Measurements from ENCODE around the gene ZNF774.
"Not testable (repeated sequence)": the region's sequence is repeated elsewhere in the genome, so short reads cannot be mapped to it uniquely, and the experiment has no call there.

ZNF774 gene

DNA sequence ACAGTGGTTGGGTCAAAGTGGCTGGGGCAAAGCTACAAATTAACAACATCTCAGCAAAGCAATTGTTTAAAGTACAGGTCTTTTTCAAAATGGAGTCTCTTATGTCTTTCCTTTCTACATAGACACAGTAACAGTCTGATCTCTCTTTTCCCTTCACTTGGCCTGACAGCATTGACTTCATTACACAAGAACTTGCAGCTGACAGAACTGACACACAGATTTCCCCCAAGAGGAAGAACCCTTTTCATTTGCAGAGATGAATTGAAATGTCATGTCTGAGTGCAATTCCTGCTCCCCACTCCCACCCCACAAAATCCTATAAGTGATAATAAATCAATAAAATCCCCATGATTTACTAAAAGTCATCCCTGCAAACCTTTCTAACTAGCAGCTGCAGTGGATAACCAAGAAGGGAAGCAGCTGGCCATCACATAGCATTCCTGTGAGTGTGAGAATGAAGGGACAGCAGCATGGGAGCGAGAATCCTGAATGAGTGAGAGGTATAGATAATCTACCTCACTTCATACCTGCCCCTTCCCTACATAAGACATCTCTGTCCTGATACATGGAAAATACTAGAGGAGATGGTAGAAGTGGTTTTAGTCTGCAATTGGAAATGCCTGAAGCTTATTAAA, 4.5 kb upstream of the ZNF774 start:
- DNase-seq (ENCODE audit: low read depth) = not testable (repeated sequence)

DNA sequence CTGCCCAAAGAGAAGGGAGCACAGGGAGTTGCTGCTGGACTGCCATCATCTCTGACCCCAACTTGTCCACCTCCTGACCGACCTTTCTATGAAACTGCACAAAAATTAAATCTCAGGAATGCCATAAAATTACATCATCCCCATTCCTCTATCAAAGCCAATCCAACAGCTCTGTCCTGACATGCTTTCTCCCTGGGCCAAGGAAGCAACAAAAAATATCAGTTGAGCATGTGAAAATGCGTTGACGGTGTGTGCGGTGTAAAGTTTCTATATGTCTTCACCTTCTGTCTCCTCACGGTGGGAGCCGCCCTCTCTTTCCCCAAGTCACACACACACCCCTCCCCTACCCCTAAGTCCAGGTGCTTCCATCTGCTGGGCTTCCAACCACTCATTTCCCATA, 3.6 kb upstream of the ZNF774 start:
- no peak for DNase-seq (ENCODE audit: low read depth)

DNA sequence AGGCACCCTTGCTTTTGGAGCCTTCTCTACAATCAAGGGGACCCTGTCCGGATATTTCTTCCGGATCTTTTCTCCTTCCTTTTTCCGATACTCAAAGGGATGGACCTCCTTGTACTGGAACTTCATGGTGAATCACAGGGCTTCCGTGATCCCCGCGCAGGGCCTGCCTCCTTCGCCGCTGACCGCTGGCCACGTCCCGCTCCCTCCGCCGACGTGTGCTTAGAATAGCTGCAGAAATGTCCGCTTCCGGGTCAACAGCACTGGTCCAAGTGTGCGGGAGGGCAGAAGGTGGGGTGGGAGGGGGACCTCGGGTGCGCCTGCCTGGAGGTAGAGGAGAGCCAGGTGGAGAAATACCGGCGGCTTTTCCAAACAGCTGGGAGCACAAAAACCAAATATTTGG, 3.0 kb upstream of the ZNF774 start:
- no peak for DNase-seq (ENCODE audit: low read depth)

- no peak for DNase-seq (ENCODE audit: low read depth)
These were observed 2.3 kb upstream of the ZNF774 start for GRCh38 chr15:90349821-90350220.

GRCh38 chr15:90351479-90352106, 491 bp upstream of the ZNF774 start:
- DNase-seq (ENCODE audit: low read depth) = no peak

DNA sequence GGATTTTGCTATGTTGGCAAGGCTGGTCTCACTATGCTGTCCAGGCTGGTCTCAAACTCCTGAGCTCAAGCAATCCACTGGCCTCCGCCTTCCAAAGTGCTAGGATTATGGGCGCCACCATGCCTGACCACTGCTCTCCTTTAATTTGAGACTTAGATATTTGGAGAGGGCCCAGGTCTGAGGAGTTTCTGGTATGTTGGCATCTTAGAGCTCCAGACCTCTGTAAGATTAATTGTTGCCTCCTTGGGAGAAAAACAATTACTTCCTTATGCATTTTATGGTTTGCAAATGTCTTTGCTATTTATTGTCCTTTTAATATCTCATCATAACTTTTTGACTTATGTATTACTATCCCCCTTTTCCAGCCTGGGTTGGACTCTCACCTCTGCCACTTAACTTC, 2.9 kb downstream of the ZNF774 start:
- DNase-seq (ENCODE audit: low read depth) = no peak

DNA sequence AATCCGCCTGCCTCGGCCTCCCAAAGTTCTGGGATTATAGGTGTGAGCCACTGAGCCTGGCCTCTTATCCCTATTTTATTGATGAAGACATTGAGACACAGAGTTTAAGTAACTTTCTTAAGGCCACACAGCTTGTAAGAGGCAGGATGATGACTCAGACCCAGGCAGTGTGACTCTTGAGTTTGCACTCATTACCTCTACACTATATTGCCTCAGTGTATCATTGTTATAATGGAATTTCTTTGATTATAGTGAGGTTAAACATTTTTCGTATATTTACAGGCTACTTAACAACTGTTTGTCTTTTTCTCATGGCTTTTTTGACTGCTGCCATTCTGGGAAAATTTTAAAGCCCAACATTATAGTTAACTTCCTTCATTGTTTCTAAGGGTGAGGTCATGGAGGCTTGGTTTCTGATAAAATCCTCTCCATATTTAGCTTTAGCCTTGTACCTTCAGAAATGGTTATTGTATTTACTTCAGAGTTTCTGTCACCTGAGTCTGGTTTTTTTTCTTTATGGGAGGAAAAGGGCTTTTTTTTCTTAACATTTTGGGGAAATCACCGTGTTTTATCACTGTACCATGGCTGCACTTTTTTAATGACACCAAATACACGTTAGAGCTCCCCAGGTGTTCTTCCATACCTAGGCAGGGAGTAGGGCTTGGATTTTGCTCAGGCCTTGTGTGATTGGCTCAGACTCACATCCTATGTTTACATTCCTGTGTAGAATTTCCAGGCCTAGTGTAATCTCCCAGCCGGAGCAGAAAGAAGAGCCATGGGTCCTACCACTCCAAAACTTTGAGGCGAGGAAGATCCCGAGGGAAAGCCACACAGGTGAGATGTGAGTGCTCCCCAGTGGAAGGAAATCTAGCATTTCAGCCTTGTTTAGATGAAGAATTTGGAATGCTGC, 6.3 kb downstream of the ZNF774 start:
- no peak for DNase-seq (ENCODE audit: low read depth)

- no peak for DNase-seq (ENCODE audit: low read depth)
These were observed 8.7 kb downstream of the ZNF774 start for GRCh38 chr15:90360746-90361145.

DNA sequence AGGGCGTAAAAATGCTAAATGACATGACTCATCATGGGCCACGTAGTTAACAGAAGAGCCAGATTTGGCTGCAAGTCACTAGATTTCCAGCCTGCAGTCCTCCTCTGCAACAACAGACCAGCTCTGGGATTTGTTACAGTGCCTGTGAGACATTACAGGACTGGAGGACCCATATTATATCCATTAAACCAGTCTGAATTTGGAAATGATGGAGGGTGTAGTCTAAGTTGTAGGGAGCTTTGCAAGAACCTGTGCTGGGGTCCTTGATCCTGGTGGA, 10.8 kb downstream of the ZNF774 start:
- DNase-seq (ENCODE audit: low read depth) = no peak

DNA sequence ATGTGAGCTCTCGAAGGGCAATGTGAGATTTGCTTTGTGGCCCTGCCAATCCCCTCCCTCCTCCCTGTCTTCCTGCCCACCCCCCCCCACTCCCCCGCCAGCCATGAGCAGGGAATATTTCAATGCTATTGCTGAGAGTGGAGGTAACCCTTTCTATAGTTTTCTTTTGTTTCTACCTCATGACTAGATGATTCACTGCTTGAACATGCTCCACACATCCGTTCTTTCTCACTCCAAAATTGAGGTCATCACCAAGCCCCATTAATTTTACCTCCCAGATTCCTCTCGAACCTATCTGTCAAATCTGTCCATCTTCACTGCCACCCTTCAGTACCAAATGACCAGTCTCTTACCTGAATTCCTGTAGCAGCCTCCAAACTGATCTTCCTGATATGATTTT, 12.2 kb downstream of the ZNF774 start:
- DNase-seq (ENCODE audit: low read depth) = no peak

DNA sequence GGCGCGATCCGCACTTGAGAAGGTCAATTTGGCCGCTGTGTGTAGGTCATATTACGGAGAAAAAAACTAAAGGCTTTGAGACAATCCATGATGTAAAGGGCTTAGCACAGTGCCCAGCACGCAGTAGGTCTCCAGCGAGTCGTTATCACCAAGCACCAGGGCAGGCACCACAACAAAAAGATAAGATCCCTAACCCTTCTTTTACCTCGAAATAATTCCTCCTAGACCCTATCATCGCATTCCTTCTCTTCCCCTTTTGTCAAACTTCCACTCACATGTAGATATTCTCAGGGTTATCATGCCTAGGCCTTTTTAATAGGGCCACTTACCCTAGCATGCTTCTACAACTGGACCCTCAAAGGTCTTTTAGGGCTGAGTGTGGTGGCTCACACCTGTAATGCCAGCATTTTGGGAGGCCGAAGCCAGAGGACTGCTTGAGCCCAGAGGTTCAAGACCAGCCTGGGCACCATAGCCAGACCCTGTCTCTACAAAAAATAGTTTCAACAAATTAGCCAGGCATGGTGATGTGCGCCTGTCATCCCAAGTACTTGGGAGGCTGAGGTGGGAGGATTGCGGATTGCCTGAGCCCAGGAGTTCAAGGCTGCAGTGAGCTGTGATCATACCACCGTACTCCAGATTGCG, 13.5 kb downstream of the ZNF774 start:
- no peak for DNase-seq (ENCODE audit: low read depth)

DNA sequence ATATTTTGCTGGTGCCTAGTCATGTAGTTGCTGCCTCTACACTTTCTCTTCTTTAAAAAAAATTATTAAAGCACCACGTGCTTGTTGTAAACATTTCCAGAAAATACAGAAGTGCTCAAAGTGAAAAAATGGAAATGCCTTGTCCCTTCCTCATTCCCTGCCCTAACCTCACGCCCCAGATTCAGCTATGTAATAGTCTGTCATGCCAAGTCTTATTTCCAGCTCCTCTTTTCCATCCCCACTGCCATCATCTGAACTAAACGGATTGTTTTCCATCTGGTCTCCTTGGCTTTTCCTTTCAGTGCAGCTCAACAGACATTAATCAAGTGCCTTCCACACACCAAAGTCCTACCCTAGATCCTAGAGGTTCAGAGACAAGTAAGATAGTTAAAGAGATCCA, 15.5 kb downstream of the ZNF774 start:
- no peak for DNase-seq (ENCODE audit: low read depth)

DNA sequence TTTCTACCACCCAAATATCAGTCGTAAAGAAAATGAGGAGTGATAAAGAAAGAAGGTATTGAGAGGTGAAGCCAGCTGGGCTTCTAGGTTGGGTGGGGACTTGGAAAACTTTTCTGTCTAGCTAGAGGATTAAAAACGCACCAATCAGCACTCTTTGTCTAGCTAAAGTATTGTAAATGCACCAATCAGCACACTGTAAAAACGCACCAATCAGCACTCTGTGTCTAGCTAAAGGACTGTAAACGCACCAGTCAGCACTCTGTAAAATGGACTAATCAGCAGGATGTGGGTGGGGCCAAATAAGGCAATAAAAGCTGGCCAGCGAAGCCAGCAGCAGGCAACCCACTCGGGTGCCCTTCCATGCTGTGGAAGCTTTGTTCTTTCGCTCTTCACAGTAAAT, 23.0 kb downstream of the ZNF774 start:
- DNase-seq (ENCODE audit: low read depth) = no peak

DNA sequence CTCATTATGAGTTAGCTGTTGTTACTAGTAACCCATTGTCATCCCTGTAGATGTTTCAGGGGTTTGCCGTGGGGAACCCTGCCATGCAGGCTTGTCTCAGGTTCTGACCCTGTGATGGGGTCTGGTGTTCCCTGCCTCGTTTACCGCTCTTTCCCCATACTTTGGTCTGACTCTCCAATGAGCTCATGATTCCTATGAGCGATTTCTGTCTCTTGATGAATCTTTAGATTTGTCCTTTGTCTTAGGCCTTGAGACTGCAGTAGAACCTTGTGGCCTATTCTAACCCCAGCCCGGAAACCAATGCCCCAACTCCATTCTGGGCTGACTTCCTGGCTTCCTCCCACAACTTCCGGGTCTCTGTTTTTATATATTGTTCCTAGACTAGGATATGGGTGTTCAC, 24.7 kb downstream of the ZNF774 start:
- DNase-seq (ENCODE audit: low read depth) = peak; percentile 56

DNA sequence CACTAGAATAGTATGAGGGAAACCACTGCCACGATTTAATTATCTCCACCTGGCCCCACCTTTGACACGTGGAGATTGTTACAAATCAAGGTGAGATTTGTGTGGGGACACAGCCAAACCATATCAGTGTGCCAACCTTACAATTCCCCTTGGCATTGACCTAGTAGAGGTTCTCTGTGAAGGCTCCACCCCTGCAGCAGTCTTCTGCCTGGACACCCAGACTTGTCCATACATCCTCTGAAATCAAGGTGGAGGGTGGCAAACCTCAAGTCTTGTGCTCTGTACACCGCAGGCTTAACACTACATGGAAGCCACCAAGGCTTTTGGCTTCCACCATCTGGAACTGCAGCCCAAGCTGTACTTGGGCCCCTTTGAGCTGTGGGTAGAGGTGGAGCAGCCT, 27.2 kb downstream of the ZNF774 start:
- DNase-seq (ENCODE audit: low read depth) = no peak

GRCh38 chr15:90381515-90381914, 29.4 kb downstream of the ZNF774 start:
- no peak for DNase-seq (ENCODE audit: low read depth)

DNA sequence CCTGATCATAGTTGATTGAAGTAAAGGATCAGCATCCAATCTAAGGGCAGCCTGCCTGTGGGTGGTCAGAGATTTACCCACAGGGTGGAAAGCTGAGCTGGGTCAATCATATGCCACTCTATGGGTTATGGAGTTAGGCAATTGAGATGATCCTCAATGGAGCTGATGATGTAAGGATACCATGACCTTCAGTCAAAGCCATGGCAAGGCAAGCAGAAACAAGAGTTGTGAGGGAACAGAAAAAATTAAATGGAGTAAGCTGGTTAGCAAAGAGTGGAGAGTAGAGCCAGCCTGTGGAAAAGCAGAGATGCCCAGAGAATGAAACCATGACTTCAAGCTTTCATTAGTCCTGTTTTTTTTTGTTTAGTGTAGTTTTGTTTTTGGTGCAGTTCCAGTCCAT, 30.2 kb downstream of the ZNF774 start:
- DNase-seq (ENCODE audit: low read depth) = no peak

GRCh38 chr15:90386221-90386620, 34.1 kb downstream of the ZNF774 start:
- DNase-seq (ENCODE audit: low read depth) = no peak

DNA sequence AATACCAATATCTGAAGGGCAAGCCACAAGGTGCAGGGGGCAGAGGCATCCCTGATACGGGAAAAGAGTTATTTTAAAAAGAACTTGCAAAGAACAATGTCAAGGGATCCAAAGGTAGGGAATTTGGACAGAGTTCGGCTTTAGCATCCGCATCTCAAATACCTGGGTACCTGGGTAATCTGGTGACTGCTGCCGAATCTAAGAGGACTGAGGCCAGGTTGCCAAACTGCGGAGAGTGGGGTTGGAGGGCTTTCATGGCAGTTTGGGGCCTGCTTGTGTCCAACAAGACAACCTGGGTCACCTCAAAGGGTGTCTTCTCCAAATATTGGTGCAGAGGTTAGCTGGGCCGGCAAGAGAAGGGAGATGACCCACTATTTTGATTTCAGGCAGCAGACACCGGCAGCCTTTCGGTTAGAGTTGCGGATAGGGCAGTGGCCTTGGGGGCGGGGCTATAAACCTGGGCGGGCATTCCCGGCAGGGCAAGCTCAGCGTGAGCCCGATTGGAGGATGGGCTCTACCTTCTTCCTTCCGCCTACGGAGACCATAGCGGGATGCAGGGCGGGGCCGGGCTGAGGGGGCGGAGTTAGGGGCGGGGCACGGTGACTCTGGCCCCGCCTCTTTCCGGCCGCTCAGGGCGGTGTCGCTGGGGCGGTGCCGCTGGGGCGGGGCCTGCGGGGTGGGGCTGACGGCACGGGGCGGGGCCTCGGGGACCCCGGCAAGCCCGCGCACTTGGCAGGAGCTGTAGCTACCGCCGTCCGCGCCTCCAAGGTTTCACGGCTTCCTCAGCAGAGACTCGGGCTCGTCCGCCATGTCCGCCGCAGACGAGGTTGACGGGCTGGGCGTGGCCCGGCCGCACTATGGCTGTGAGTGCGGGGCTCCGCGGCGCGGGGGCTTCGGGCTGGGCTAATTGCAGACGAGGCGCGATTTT, 35.7 kb downstream of the ZNF774 start, which contains the start of gene IQGAP1:
IQGAP1 (plus strand) TSS at position 709 of the 928 bp plus-strand sequence; CDS start at position 809, 100 bp downstream.
- peak; percentile 93 for DNase-seq (ENCODE audit: low read depth)

DNA sequence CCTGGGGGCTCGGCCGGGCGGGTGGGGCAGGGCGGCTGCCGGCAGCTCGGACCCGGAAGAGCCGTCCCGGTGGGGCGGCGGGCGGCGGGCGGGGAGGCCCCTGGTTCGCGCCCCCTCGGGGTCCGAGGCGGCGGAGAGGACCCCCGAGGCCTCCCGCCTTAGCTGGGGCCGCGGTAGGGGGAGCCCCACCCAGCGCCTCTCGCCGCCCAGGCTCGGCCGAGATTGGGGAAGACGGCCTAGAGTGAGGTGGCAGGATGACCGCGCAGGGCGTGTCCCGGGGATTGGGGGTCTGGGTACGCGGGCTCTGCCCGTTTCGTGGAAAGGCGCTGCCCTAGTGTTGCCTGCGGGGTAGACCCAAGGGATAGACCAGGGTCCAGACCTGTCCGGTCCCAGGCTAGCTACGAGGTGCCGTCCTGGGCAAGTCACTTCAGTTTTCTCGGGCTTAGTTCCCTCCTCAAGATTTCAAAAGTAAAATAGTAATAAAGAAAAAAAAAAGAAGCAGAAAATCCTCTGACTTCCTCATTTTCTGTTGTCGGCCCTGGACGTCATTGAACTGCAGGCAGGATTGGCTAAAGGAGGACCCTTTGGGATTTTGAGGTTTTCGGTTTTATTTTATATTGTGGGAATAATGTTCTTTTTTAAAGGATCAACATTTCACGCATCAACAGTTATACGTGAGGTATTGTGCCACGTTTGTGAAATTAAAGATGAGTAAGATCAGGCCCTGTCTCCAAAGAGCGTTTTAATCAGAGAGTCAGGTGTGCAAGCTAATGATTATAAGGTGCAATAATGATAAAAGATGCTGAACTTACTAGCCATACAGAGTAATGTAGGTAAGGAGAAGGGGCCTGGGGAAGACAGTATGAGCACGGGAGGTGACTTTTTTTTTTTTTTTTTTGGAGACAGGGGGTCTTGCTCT, 36.6 kb downstream of the ZNF774 start:
- DNase-seq (ENCODE audit: low read depth) = peak; percentile 36

- DNase-seq (ENCODE audit: low read depth) = no peak
These were observed 37.4 kb downstream of the ZNF774 start for GRCh38 chr15:90389513-90389912.
